Naive B cell (primary cell): ENCODE measurements around the gene TNFRSF13B. TPM values are rescaled to one million over a fixed set of nuclear protein-coding genes. Genes with fewer than 3 reads are reported as not detected.
A peak's percentile ranks its signal among the peaks of the same experiment; 100 is the strongest.
"Not testable (repeated sequence)": the region's sequence is repeated elsewhere in the genome, so short reads cannot be mapped to it uniquely, and the experiment has no call there.

ENCODE experiments used
- ATAC-seq, 2 donors: fragments of 150-1000 bp; cut with Tn5 transposase; 2 replicates each; pipeline ENCODE4 v1.10.0; 2021; ENCODE audit warnings: low read depth in 2 of 2, mild to moderate bottlenecking in 2 of 2, moderate library complexity in 2 of 2
- DNase-seq: peaks from one replicate; pipeline ENCODE4 v3.0.0; 2022
- H3K27ac Mint-ChIP-seq, 6 donors: one replicate each; pipeline ENCODE4 v1.8.0; 2020 to 2022; ENCODE audit warnings: mild to moderate bottlenecking in 6 of 6, mixed read lengths in 6 of 6, moderate library complexity in 5 of 6, inconsistent platforms in 2 of 6
- H3K27me3 Mint-ChIP-seq, 3 donors: one replicate each; pipeline ENCODE4 v1.8.0; 2021 to 2022; ENCODE audit warnings: mixed read lengths in 3 of 3, mild to moderate bottlenecking in 1 of 3
- H3K36me3 Mint-ChIP-seq, 2 donors: one replicate each; pipeline ENCODE4 v1.8.0; 2020 to 2022; ENCODE audit warnings: mixed read lengths in 2 of 2, inconsistent platforms in 1 of 2, mild to moderate bottlenecking in 1 of 2
- H3K4me1 Mint-ChIP-seq, 3 donors: one replicate each; pipeline ENCODE4 v1.8.0; 2020 to 2022; ENCODE audit warnings: mixed read lengths in 3 of 3, inconsistent platforms in 1 of 3, mild to moderate bottlenecking in 1 of 3, moderate library complexity in 1 of 3
- H3K4me3 Mint-ChIP-seq, 8 donors: one replicate each; pipeline ENCODE4 v1.8.0; 2020 to 2022; ENCODE audit warnings: mild to moderate bottlenecking in 8 of 8, mixed read lengths in 8 of 8, moderate library complexity in 8 of 8, inconsistent platforms in 2 of 8
- H3K9me3 Mint-ChIP-seq, 7 donors: one replicate each; pipeline ENCODE4 v1.8.0; 2020 to 2022; ENCODE audit warnings: mixed read lengths in 7 of 7, mild to moderate bottlenecking in 5 of 7, inconsistent platforms in 2 of 7, moderate library complexity in 1 of 7
- polyA plus RNA-seq, 6 donors: library from polyadenylated mRNA; unstranded; fragments of 300-500 nt; fragmentation: Illumina TruSeq; gene quantifications; one replicate each; pipeline ENCODE4 v1.2.3, GENCODE V29; 2021; ENCODE audit warnings: low read depth in 6 of 6

TNFRSF13B gene
- polyA plus RNA-seq, 6 donors from 2014 or later = 4.0 to 17.5 (median 13.3) TPM

DNA sequence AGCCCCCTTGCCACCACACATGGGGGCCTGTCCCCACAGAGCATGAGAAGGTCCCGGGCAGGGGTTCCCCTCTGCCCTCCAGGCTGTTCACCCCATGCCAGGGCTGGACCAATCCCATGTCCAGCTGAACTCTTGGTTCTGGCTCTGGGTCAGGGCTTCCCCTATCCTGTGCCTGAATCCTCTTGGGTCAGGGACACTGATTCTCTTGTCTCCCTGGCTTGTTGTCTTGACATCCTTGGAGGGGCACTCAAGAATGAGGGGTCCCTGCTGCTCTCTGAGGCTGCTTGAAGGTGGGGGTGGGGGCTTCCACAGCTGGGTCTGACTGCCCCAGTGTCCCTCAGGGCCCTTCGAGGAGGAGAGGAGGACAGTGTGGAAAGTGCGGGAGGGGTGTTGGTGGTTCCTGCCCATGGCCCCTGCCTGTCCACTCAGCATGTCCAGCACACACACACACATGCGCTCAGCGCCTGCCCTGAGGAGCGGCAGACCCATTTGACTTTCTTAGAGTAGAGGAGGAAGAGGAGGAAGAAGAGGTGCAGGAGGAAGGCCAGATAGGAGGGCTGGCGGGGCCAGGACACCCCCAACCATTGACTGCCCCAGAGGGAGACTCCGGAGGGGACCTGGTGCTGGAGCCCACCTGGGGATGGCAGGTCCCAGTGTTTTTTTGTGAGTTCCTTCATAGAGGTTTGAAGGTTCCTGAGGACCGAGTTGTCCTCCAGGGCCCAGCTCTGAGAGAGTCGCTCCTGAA is 47.0 kb downstream of the TNFRSF13B start:
- Mint-ChIP-seq H3K27me3 (no peaks in the 10 kb centered on the region), H3K9me3 (no peaks in the 10 kb centered on the region), H3K4me3 (peak overlapping the region in 1 of 8 donors; percentile 30), H3K27ac (peak overlapping the region in 3 of 6 donors; percentile 13 to 60 (median 30)), H3K36me3 (no peaks in the 10 kb centered on the region), H3K4me1 (peaks cover 0 to 4% (median 2%) of the 10 kb centered on the region in 3 donors)
- ATAC-seq = no peak
- DNase-seq = no peak

DNA sequence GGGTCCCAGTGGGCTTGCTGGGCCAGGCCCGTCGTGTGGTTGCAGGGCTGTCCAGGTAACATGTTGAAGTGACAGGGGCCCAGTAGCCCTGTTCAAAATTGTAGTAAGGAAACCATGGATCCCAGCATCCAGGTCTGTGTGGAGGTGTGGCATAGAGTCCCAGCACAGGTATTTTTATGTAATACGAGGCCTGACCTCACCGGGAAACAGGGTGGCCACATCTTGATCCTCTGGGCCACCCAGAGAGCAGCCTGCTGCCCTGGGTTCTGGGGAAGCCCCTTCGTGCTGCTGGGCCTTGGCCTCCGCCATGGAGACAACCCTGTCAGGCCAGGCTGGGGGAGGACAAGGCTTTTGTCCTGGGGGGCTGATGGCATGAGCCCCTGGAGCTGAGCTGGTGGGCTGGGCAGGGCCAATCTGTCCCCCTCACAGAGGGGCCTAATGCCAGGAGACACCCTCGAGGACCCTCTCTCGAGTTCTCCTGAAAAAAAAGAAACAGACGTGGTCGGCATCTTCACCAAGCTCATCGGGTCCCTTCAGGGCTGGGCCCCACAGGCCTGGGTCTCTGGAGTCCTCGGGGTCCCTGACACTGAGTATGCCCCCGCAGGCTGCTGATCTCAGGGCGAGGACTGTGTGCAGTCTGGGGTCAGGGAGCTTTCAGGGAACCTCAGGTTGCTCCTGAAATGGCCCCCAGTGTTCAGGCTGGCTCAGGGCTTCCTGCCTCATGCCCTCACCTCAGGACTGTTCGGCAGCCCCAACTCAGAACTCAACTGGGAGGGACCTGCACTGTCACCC is 47.8 kb downstream of the TNFRSF13B start:
- Mint-ChIP-seq H3K27ac (peak overlapping the region in 2 of 6 donors; percentile 39 to 56), H3K27me3 (no peaks in the 10 kb centered on the region), H3K4me3 (no peak overlapping the region), H3K4me1 (peaks cover 0 to 4% (median 2%) of the 10 kb centered on the region in 3 donors), H3K9me3 (no peaks in the 10 kb centered on the region), H3K36me3 (no peaks in the 10 kb centered on the region)
- DNase-seq (no peak), ATAC-seq (no peak)

GRCh38 chr17:16923097-16923903 is 48.6 kb downstream of the TNFRSF13B start:
- Mint-ChIP-seq H3K4me1 (peaks cover 0 to 4% (median 2%) of the 10 kb centered on the region in 3 donors), H3K27me3 (no peaks in the 10 kb centered on the region), H3K36me3 (no peaks in the 10 kb centered on the region), H3K4me3 (no peak overlapping the region), H3K27ac (peak overlapping the region in 2 of 6 donors; percentile 39 to 56), H3K9me3 (no peaks in the 10 kb centered on the region)
- no peak for DNase-seq
- no peak for ATAC-seq

- Mint-ChIP-seq H3K9me3 (no peaks in the 10 kb centered on the region), H3K36me3 (no peaks in the 10 kb centered on the region), H3K4me1 (peaks cover 0 to 4% (median 2%) of the 10 kb centered on the region in 3 donors), H3K27ac (peak overlapping the region in 3 of 6 donors; percentile 12 to 47 (median 39)), H3K4me3 (no peak overlapping the region), H3K27me3 (no peaks in the 10 kb centered on the region)
- ATAC-seq (peak; percentile 37 to 67), DNase-seq (peak; percentile 17)
These were observed 49.4 kb downstream of the TNFRSF13B start for GRCh38 chr17:16922386-16923096.

DNA sequence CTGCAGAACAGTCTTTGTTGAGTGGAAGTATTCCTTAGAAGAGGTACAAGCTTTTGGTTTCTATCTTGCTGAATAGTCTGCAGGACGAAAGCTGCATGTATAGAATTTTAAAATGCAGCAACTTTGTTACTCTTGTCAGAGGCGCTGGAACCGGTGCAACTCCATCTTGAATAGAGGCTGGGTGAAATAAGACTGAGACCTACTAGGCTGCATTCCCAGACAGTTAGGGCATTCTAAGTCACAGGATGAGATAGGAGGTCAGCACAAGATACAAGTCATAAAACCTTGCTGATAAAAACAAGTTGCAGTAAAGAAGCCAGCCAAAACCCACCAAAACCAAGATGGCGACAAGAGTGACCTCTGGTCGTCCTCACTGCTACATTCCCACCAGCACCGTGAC is 50.5 kb downstream of the TNFRSF13B start:
- not testable (repeated sequence) for H3K4me1 Mint-ChIP-seq, H3K27me3 Mint-ChIP-seq, H3K36me3 Mint-ChIP-seq, ATAC-seq, H3K9me3 Mint-ChIP-seq, DNase-seq, H3K4me3 Mint-ChIP-seq, H3K27ac Mint-ChIP-seq

DNA sequence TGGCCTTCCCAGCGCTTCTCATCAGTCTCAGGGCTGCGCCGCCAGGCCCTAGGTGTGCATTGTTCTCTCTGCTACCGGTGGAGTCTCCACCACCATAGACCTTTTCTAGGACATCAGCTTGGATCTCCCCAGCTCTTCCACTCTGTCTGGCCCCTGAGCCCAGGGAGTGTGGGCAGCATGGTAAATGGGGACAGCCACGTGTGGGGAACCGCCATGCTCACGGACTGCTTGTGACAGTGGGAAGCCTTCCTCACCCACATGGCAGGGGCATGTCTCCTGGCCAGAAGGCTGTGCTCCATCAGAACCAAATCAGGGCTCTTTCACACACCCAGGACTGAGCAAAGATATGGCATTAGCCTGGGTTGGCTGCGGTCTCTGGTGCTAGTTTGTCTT is 51.3 kb downstream of the TNFRSF13B start:
- no peak for DNase-seq
- Mint-ChIP-seq H3K4me1 (peaks cover 3 to 13% (median 9%) of the 10 kb centered on the region in 3 donors), H3K27ac (no peak overlapping the region), H3K4me3 (no peak overlapping the region), H3K27me3 (no peaks in the 10 kb centered on the region), H3K36me3 (no peaks in the 10 kb centered on the region), H3K9me3 (no peaks in the 10 kb centered on the region)
- ATAC-seq = no peak

DNA sequence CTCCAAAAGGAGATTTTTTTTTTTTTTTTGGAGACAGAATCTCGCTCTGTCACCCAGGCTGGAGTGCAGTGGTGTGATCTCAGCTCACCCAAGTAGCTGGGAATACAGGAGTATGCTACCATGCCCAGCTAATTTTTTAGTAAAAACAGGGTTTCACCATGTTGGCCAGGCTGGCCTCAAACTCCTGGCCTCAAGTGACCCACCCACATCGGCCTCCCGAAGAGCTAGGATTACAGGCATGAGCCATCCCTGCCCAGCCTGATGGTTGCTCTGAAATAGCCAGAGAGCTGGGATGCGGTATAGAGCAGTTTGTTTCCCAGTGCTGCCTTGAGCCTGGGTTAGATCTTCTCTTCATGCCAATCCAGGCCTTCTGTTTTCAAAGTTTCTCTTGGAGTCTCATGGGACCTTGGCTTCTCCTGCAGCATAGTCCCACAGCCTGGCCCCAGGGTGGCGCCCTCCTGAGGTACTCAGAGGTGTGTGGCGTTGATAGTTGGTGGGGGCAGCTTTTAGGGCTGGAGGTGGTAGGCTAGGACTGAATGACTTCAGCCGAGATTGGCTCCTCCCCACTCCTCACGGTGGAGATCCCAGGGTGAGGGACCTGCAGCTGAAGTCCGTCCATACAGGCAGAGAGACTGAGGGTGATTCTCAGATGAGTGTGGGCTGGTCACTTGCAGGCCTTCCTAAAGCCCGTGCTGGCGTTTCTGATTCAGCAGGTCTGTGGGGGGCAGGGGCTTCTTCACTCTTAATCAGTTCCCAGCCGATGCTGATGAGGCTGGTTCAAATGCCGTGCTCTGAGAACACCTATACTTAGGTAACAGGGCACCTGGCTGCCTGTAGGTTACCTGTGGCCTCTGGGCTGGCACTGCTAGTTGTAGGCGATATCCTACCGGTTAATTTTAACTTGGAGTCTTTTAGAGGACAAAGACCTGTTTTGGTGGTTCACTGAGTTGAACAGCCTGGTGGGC is 52.0 kb downstream of the TNFRSF13B start:
- Mint-ChIP-seq H3K4me1 (peaks cover 4 to 12% (median 9%) of the 10 kb centered on the region in 3 donors), H3K27ac (peak overlapping the region in 1 of 6 donors; percentile 65)

GRCh38 chr17:16918443-16918842 is 53.5 kb downstream of the TNFRSF13B start:
- Mint-ChIP-seq H3K4me3 (no peak overlapping the region), H3K27me3 (no peaks in the 10 kb centered on the region), H3K9me3 (no peaks in the 10 kb centered on the region), H3K36me3 (no peaks in the 10 kb centered on the region), H3K27ac (peak overlapping the region in 2 of 6 donors; percentile 31 to 58), H3K4me1 (peaks cover 4 to 9% (median 9%) of the 10 kb centered on the region in 3 donors)
- ATAC-seq (no peak), DNase-seq (no peak)

More for the DNA sequence above, 52.0 kb downstream of the TNFRSF13B start:
- H3K4me3 Mint-ChIP-seq = no peak overlapping the region
- no peak for ATAC-seq
- no peaks in the 10 kb centered on the region for H3K9me3 Mint-ChIP-seq
- H3K36me3 Mint-ChIP-seq = no peaks in the 10 kb centered on the region
- DNase-seq = no peak
- H3K27me3 Mint-ChIP-seq = no peaks in the 10 kb centered on the region

DNA sequence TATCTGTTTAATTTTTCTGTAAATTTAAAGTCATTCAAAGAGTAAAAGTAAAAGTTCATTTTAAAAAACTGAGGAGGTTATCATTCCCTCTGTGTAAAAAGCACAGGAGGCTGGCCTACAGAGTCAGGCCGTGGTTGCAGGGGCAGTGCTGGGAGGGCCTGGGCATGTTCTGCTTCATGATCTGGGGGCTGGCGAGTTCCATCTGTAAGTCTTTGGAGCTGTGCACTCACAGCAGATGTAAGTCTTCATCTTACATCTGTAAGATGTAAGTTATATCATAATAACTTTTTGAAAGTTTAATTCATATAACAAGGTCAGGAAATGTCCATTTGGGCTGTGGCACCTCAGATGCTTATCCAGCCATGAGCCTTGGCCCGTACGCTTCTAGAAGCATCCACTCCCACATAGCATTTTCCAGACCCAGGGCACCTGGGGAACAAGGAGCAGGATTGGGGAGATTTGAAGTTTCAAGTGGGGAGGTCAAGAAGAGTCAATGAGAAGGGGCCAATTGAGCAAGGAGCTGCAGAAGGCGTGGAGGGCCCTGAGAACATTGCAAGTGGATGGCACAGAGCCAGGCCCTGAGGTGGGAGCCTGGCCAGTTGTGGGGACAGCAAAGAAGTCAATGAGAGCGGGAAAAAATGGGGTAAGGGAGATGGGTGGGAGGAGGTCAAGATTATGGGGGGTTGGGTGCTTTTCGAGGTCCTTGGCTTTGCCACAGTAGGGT is 54.1 kb downstream of the TNFRSF13B start:
- peak overlapping the region in 1 of 8 donors; percentile 29 for H3K4me3 Mint-ChIP-seq
- DNase-seq (no peak), ATAC-seq (no peak)
- no peaks in the 10 kb centered on the region for H3K9me3 Mint-ChIP-seq
- H3K36me3 Mint-ChIP-seq = no peaks in the 10 kb centered on the region
- peaks cover 4 to 9% (median 9%) of the 10 kb centered on the region in 3 donors for H3K4me1 Mint-ChIP-seq
- peak overlapping the region in 2 of 6 donors; percentile 21 to 58 for H3K27ac Mint-ChIP-seq
- H3K27me3 Mint-ChIP-seq = no peaks in the 10 kb centered on the region

GRCh38 chr17:16916557-16916920 is 55.4 kb downstream of the TNFRSF13B start:
- Mint-ChIP-seq H3K27ac (no peak overlapping the region), H3K36me3 (no peaks in the 10 kb centered on the region), H3K27me3 (no peaks in the 10 kb centered on the region), H3K9me3 (no peaks in the 10 kb centered on the region), H3K4me1 (peaks cover 4 to 9% (median 7%) of the 10 kb centered on the region in 3 donors), H3K4me3 (no peak overlapping the region)
- DNase-seq = no peak
- no peak for ATAC-seq

- H3K4me1 Mint-ChIP-seq = peaks cover 4 to 9% (median 7%) of the 10 kb centered on the region in 3 donors
- H3K27me3 Mint-ChIP-seq = peaks cover 0 to 2% (median under 1%) of the 10 kb centered on the region in 3 donors
- H3K27ac Mint-ChIP-seq = peak overlapping the region in 2 of 6 donors; percentile 32 to 86
- ATAC-seq (peak; percentile 44 to 53), DNase-seq (peak; percentile 14)
- H3K9me3 Mint-ChIP-seq = no peaks in the 10 kb centered on the region
- H3K4me3 Mint-ChIP-seq = no peak overlapping the region
- no peaks in the 10 kb centered on the region for H3K36me3 Mint-ChIP-seq
These were observed 56.0 kb downstream of the TNFRSF13B start for GRCh38 chr17:16915752-16916556.
